Immature natural killer cell (primary cell): ENCODE results near the gene DNER. TPM values are rescaled to one million over a fixed set of nuclear protein-coding genes. Genes with fewer than 3 reads are reported as not detected.

ENCODE experiments used
- DNase-seq, 3 donors: peaks; one replicate each; pipeline ENCODE4 v3.0.0; 2022; ENCODE audit warnings: mixed read lengths in 1 of 3
- H3K27ac Mint-ChIP-seq, 6 donors: one replicate each; pipeline ENCODE4 v1.8.0; 2020; ENCODE audit warnings: mixed read lengths in 6 of 6, mild to moderate bottlenecking in 5 of 6, inconsistent platforms in 4 of 6, moderate library complexity in 3 of 6
- H3K27me3 Mint-ChIP-seq, 3 donors: one replicate each; pipeline ENCODE4 v1.8.0; 2020 to 2021; ENCODE audit warnings: low read depth in 3 of 3, mild to moderate bottlenecking in 3 of 3, mixed read lengths in 3 of 3, moderate library complexity in 3 of 3, inconsistent platforms in 1 of 3
- H3K36me3 Mint-ChIP-seq, 3 donors: one replicate each; pipeline ENCODE4 v1.8.0; 2020; ENCODE audit warnings: mixed read lengths in 3 of 3, inconsistent platforms in 2 of 3, mild to moderate bottlenecking in 2 of 3
- H3K4me1 Mint-ChIP-seq, 2 donors: one replicate each; pipeline ENCODE4 v1.8.0; 2020; ENCODE audit warnings: inconsistent platforms in 2 of 2, mild to moderate bottlenecking in 2 of 2, mixed read lengths in 2 of 2, moderate library complexity in 1 of 2
- H3K4me3 Mint-ChIP-seq, 5 donors: one replicate each; pipeline ENCODE4 v1.8.0; 2020; ENCODE audit warnings: mild to moderate bottlenecking in 5 of 5, mixed read lengths in 5 of 5, inconsistent platforms in 3 of 5, moderate library complexity in 3 of 5
- H3K9me3 Mint-ChIP-seq, 6 donors: one replicate each; pipeline ENCODE4 v1.8.0; 2020; ENCODE audit warnings: mild to moderate bottlenecking in 6 of 6, mixed read lengths in 6 of 6, inconsistent platforms in 4 of 6, moderate library complexity in 3 of 6
- polyA plus RNA-seq, 3 donors: library from polyadenylated mRNA; unstranded; fragments of 300-500 nt; fragmentation: Illumina TruSeq; gene quantifications; one replicate each; pipeline ENCODE4 v1.2.3, GENCODE V29; 2021

Gene DNER
- polyA plus RNA-seq, 3 donors from 2014 or later, result not detected

GRCh38 chr2:229646186-229646723, 68.1 kb downstream of the DNER start:
- H3K36me3 Mint-ChIP-seq, result no peaks in the 10 kb centered on the region
- no peaks in the 10 kb centered on the region for H3K4me1 Mint-ChIP-seq
- DNase-seq, result no peak
- H3K9me3 Mint-ChIP-seq, result peaks cover 0 to 1% (median 0%) of the 10 kb centered on the region in 6 donors
- H3K27me3 Mint-ChIP-seq, result peaks cover 4 to 20% (median 7%) of the 10 kb centered on the region in 3 donors
- no peak overlapping the region for H3K27ac Mint-ChIP-seq
- no peak overlapping the region for H3K4me3 Mint-ChIP-seq

- H3K4me3 Mint-ChIP-seq, result no peak overlapping the region
- DNase-seq, result no peak
- H3K36me3 Mint-ChIP-seq, result no peaks in the 10 kb centered on the region
- peaks cover 2 to 11% (median 9%) of the 10 kb centered on the region in 3 donors for H3K27me3 Mint-ChIP-seq
- no peaks in the 10 kb centered on the region for H3K4me1 Mint-ChIP-seq
- H3K27ac Mint-ChIP-seq, result no peak overlapping the region
- peaks cover 0 to 1% (median 0%) of the 10 kb centered on the region in 6 donors for H3K9me3 Mint-ChIP-seq
Observed at GRCh38 chr2:229642371-229642770, 72.0 kb downstream of the DNER start.

GRCh38 chr2:229641676-229642075, 72.7 kb downstream of the DNER start:
- no peaks in the 10 kb centered on the region for H3K36me3 Mint-ChIP-seq
- H3K4me3 Mint-ChIP-seq, result no peak overlapping the region
- H3K4me1 Mint-ChIP-seq, result no peaks in the 10 kb centered on the region
- no peak overlapping the region for H3K27ac Mint-ChIP-seq
- DNase-seq, result no peak
- H3K9me3 Mint-ChIP-seq, result peaks cover 0 to 1% (median 0%) of the 10 kb centered on the region in 6 donors
- H3K27me3 Mint-ChIP-seq, result peaks cover 2 to 14% (median 10%) of the 10 kb centered on the region in 3 donors

GRCh38 chr2:229640636-229641035, 73.7 kb downstream of the DNER start:
- DNase-seq, result no peak

GRCh38 chr2:229636571-229636970, 77.8 kb downstream of the DNER start:
- DNase-seq, result no peak
- no peaks in the 10 kb centered on the region for H3K4me1 Mint-ChIP-seq
- peaks cover 2 to 18% (median 7%) of the 10 kb centered on the region in 3 donors for H3K27me3 Mint-ChIP-seq
- H3K36me3 Mint-ChIP-seq, result no peaks in the 10 kb centered on the region
- H3K4me3 Mint-ChIP-seq, result no peak overlapping the region
- peaks cover 0 to 2% (median 0%) of the 10 kb centered on the region in 6 donors for H3K9me3 Mint-ChIP-seq
- H3K27ac Mint-ChIP-seq, result no peak overlapping the region

More at GRCh38 chr2:229640636-229641035, 73.7 kb downstream of the DNER start:
- Mint-ChIP-seq H3K27ac (no peak overlapping the region), H3K9me3 (peaks cover 0 to 1% (median 0%) of the 10 kb centered on the region in 6 donors), H3K36me3 (no peaks in the 10 kb centered on the region), H3K27me3 (peaks cover 2 to 18% (median 12%) of the 10 kb centered on the region in 3 donors), H3K4me1 (no peaks in the 10 kb centered on the region), H3K4me3 (no peak overlapping the region)

GRCh38 chr2:229635371-229635680, 79.0 kb downstream of the DNER start:
- Mint-ChIP-seq H3K4me3 (no peak overlapping the region), H3K4me1 (no peaks in the 10 kb centered on the region), H3K27me3 (peaks cover 3 to 15% (median 4%) of the 10 kb centered on the region in 3 donors), H3K36me3 (no peaks in the 10 kb centered on the region), H3K9me3 (peaks cover 0 to 2% (median 0%) of the 10 kb centered on the region in 6 donors), H3K27ac (no peak overlapping the region)
- DNase-seq, result no peak

GRCh38 chr2:229634601-229635370, 79.6 kb downstream of the DNER start:
- DNase-seq, result no peak
- Mint-ChIP-seq H3K4me1 (no peaks in the 10 kb centered on the region), H3K4me3 (no peak overlapping the region), H3K36me3 (no peaks in the 10 kb centered on the region), H3K27me3 (peaks cover 3 to 15% (median 4%) of the 10 kb centered on the region in 3 donors), H3K9me3 (peaks cover 0 to 2% (median 0%) of the 10 kb centered on the region in 6 donors), H3K27ac (no peak overlapping the region)

- H3K4me3 Mint-ChIP-seq, result no peak overlapping the region
- H3K27ac Mint-ChIP-seq, result no peak overlapping the region
- H3K36me3 Mint-ChIP-seq, result no peaks in the 10 kb centered on the region
- no peak for DNase-seq
- no peaks in the 10 kb centered on the region for H3K4me1 Mint-ChIP-seq
- peaks cover 3 to 15% (median 4%) of the 10 kb centered on the region in 3 donors for H3K27me3 Mint-ChIP-seq
- peaks cover 0 to 2% (median 0%) of the 10 kb centered on the region in 6 donors for H3K9me3 Mint-ChIP-seq
Observed at GRCh38 chr2:229633556-229633955, 80.8 kb downstream of the DNER start.

GRCh38 chr2:229629039-229629438, 85.3 kb downstream of the DNER start:
- DNase-seq, result no peak
- no peak overlapping the region for H3K4me3 Mint-ChIP-seq
- H3K27ac Mint-ChIP-seq, result no peak overlapping the region
- no peaks in the 10 kb centered on the region for H3K4me1 Mint-ChIP-seq
- H3K27me3 Mint-ChIP-seq, result peaks cover 0 to 5% (median 5%) of the 10 kb centered on the region in 3 donors
- peaks cover 0 to 3% (median 0%) of the 10 kb centered on the region in 6 donors for H3K9me3 Mint-ChIP-seq
- H3K36me3 Mint-ChIP-seq, result no peaks in the 10 kb centered on the region

GRCh38 chr2:229627728-229628127, 86.6 kb downstream of the DNER start:
- peaks cover 0 to 8% (median 2%) of the 10 kb centered on the region in 3 donors for H3K27me3 Mint-ChIP-seq
- no peak overlapping the region for H3K4me3 Mint-ChIP-seq
- no peak overlapping the region for H3K27ac Mint-ChIP-seq
- DNase-seq, result no peak
- H3K36me3 Mint-ChIP-seq, result no peaks in the 10 kb centered on the region
- H3K9me3 Mint-ChIP-seq, result peaks cover 0 to 3% (median 0%) of the 10 kb centered on the region in 6 donors
- H3K4me1 Mint-ChIP-seq, result no peaks in the 10 kb centered on the region

- H3K36me3 Mint-ChIP-seq, result no peaks in the 10 kb centered on the region
- no peak overlapping the region for H3K4me3 Mint-ChIP-seq
- no peak for DNase-seq
- H3K4me1 Mint-ChIP-seq, result no peaks in the 10 kb centered on the region
- no peak overlapping the region for H3K27ac Mint-ChIP-seq
- H3K27me3 Mint-ChIP-seq, result peaks cover 2 to 6% (median 3%) of the 10 kb centered on the region in 3 donors
- H3K9me3 Mint-ChIP-seq, result peaks cover 0 to 6% (median 0%) of the 10 kb centered on the region in 6 donors
Observed at GRCh38 chr2:229622495-229623355, 91.6 kb downstream of the DNER start.

GRCh38 chr2:229620759-229621158, 93.6 kb downstream of the DNER start:
- no peaks in the 10 kb centered on the region for H3K36me3 Mint-ChIP-seq
- no peak overlapping the region for H3K27ac Mint-ChIP-seq
- H3K4me1 Mint-ChIP-seq, result no peaks in the 10 kb centered on the region
- no peak overlapping the region for H3K4me3 Mint-ChIP-seq
- H3K27me3 Mint-ChIP-seq, result peaks cover 2 to 6% (median 3%) of the 10 kb centered on the region in 3 donors
- H3K9me3 Mint-ChIP-seq, result peaks cover 0 to 6% (median 0%) of the 10 kb centered on the region in 6 donors
- DNase-seq, result no peak

GRCh38 chr2:229620289-229620688, 94.1 kb downstream of the DNER start:
- Mint-ChIP-seq H3K9me3 (peaks cover 0 to 3% (median 0%) of the 10 kb centered on the region in 6 donors), H3K36me3 (no peaks in the 10 kb centered on the region), H3K27me3 (peaks cover 2 to 4% (median 3%) of the 10 kb centered on the region in 3 donors), H3K27ac (no peak overlapping the region), H3K4me3 (no peak overlapping the region), H3K4me1 (no peaks in the 10 kb centered on the region)
- DNase-seq, result no peak

GRCh38 chr2:229616433-229616832, 97.9 kb downstream of the DNER start:
- no peak overlapping the region for H3K27ac Mint-ChIP-seq
- H3K27me3 Mint-ChIP-seq, result peaks cover 2 to 4% (median 3%) of the 10 kb centered on the region in 3 donors
- DNase-seq, result no peak
- no peak overlapping the region for H3K4me3 Mint-ChIP-seq
- H3K9me3 Mint-ChIP-seq, result peaks cover 0 to 3% (median 0%) of the 10 kb centered on the region in 6 donors
- H3K4me1 Mint-ChIP-seq, result no peaks in the 10 kb centered on the region
- no peaks in the 10 kb centered on the region for H3K36me3 Mint-ChIP-seq
